KOPT-K1 (cell line): ENCODE results near the gene SNX5.

Experiments used
- H3K27ac ChIP-seq: fragments of 200-600 bp; sonication (generic); 2 replicates; pipeline ENCODE4 v1.5.1; 2016; ENCODE audit warnings: antibody characterized with exemption, mild to moderate bottlenecking, low read depth, low read length; ENCODE audit not compliant: poor library complexity, severe bottlenecking
- H3K36me3 ChIP-seq: fragments of 200-600 bp; sonication (generic); 2 replicates; pipeline ENCODE4 v1.5.1; 2017; ENCODE audit warnings: antibody characterized with exemption, mild to moderate bottlenecking, low read length, moderate library complexity; ENCODE audit not compliant: insufficient read depth
- H3K9me3 ChIP-seq: fragments of 200-600 bp; sonication (generic); 2 replicates; pipeline ENCODE4 v1.5.1; 2017; ENCODE audit warnings: antibody characterized with exemption, low read length, mild to moderate bottlenecking; ENCODE audit not compliant: insufficient read depth, poor library complexity, severe bottlenecking

The SNX5 gene

DNA sequence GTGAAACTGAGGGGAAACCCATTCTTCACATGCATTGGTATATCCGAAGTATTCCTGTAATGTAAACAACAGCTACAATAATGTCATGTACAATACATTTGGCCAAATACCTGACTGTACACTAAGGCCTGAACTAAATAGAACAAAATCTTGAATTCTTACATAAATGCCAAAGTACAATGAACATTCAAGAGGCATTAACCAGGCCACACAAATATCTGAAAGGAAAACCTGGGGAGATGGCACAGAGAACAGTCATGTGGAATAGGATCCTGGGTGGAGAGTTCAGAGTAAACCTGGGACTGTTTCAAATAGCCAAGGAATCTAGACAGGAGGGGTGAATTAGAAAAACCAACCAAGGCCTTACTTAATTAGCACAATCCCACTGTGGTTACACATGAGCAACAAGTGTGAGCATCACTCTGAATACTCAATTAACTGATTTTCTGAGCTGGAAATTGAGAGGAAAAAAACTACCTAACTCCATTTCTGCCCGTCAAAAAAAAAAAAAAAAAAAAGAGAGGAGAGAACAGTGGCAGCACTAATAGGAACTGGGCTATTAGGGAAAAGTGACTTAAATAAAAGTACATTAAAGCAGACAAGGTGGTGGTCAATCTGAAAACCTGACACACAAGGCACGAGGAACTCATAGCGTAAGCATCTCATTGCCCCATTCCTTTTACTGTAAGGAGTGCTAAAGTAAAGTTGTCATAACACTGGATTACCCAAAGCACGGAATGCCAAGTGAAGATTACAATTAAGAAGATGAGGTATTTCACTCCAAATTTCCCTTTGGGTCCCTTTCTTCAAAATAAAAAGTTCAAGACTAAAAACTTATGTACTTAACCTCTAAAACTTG, 10.9 kb downstream of the SNX5 start:
- peaks cover 98% of the 10 kb centered on the region for H3K36me3 ChIP-seq
- H3K9me3 ChIP-seq = no peaks in the 10 kb centered on the region
- H3K27ac ChIP-seq = no peak overlapping the region

DNA sequence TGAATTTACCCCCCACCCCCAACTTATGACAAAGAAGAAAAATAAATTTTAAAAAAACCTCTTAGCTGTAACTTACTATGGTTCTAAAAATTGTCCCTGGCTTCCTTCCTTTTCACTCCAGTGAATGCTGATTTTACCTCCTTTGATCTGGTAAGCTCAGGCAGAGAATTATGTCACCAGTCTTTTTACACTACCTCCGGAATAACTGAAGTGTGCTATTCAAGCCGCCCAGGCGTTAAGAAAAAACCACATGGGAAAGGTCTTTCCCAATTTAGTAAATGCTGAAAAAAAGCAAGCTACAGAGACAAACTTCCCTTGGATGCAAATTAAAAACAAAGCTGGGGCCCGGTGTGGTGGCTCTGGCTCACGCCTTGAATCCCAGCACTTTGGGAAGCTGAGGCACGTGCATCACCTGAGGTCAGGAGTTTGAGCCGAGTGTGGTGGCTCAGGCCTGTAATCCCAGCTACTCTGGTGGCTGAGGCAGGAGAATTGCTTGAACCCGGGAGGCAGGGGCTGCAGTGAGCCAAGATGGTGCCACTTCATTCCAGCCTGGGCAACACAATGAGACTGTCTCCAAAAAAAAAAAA, 12.4 kb downstream of the SNX5 start:
- H3K36me3 ChIP-seq = peaks cover 98% of the 10 kb centered on the region
- H3K27ac ChIP-seq = no peak overlapping the region
- H3K9me3 ChIP-seq = no peaks in the 10 kb centered on the region

DNA sequence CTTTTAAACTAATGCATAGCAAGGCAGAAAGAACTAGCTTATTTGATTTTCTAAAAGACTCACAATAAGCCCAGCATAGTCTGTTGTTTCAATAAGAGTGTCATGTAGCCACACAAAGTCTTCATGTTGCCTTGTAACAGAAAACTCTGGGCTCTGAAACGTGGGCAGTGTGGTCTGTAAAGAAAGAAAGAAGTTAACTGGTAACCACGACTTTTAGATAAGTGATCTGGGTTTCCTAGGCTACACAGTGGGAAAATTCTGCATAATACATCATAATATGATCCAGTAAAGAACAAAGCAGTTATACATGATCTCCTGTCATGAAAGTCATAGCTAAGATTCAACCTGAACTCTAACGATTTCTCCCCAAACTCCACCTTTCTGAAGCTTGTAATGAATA, 13.3 kb downstream of the SNX5 start:
- no peak overlapping the region for H3K27ac ChIP-seq
- H3K9me3 ChIP-seq = no peaks in the 10 kb centered on the region
- H3K36me3 ChIP-seq = peaks cover 98% of the 10 kb centered on the region

DNA sequence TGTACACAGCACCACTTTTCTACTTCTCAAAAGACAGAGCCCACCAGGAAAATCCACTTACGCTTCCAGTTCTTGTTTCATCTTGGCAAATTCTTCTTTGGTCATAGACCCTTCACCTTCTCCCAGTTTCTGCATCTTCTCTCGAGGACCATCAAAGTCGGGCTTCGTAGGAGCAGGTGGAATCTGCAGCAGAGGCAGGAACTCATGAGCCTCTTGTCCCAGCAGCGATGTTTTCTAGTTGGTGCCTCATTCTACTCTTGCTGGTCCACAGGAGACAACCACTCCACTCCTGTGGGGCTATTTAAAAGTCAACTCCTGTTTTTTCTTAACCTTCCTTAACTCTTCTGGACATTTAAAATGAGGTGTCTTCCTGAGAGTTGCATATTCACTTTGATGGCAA, 14.7 kb downstream of the SNX5 start:
- Histone ChIP-seq H3K9me3 (no peaks in the 10 kb centered on the region), H3K36me3 (peaks cover 98% of the 10 kb centered on the region), H3K27ac (no peak overlapping the region)

DNA sequence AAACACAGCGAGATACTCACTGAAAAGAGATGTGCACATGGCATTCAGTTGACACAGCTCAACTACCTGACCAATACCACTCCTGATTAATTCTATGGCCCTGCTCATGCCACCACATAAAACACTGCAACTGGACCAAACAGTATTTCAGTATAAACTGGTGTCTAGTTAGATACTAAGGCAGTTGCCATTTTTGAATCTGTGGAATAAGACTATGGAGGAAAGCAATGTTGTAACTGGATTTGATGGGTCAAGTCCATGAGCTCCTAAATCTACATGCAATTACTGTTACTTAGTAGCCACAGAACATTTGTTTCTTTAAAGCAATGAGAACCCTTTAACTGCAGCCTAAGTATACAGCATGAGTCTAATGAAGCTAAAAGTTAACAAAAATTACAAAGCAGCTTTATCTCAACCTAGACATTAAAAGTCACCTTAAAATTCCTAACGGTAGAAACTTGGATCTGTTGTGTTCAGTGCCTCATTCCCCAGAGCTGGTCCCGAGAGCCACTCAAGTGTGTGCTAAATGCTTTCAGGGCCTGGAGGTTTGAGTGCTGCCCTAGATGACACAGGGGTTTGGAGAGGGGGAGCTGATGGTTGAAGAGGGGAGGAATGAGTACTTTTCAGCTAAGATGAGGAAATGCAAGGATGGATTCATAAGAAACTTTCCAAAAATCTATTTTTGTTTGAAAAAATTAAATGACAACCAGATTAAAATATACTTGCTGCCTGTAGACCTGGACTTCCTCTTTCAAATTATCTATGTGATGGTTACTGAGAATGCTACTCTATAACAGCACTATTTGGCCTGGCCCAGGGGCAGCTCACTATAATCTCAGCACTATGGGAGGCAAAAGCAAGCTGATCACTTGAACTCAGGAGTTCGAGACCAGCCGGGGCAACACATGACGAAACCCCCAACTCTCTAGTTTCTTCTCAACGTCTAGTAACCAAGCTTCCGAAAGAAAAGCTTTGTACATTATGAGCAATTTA, 15.6 kb downstream of the SNX5 start:
- Histone ChIP-seq H3K27ac (no peak overlapping the region), H3K36me3 (peaks cover 99% of the 10 kb centered on the region)

DNA sequence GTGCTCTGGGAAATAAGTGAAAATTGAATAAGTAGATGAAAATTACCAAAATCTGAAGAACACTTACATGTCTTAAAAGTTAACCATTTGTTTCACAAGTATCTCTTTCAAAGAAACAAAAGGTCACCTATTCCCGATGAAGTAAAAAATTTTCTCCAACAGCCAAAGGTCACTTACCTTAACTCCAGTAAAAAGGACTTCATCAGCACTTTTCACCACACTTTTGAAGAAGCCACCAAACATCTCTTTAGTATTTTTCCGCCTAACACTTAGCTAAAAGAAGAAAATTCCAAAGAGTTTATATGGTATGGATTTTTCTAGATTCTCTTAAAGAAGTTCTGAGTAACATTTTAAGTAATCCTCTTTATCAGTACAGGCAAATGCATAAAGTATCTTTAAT, 17.3 kb downstream of the SNX5 start:
- H3K36me3 ChIP-seq = peaks cover 100% of the 10 kb centered on the region
- no peaks in the 10 kb centered on the region for H3K9me3 ChIP-seq
- H3K27ac ChIP-seq = no peak overlapping the region

More for the DNA sequence above, 15.6 kb downstream of the SNX5 start:
- H3K9me3 ChIP-seq = no peaks in the 10 kb centered on the region

DNA sequence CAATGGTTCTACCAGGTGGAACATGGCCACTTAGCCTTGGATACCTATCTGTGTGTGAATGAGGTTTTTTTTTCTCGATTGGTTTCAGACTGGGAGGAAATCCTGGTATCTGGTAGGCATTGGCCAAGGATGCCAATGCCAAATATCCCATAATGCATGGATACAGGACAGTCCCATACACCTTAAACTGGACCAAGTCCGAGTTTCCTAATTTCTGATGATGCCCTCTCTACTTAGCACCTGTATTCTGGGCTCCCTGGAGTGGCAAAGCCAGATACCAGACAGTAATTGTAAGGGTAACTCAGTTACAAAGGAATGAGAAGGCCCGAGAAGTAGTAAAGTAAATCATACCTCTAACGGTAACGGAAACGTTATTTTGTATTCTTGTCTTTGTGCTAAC, 17.9 kb downstream of the SNX5 start:
- Histone ChIP-seq H3K27ac (no peak overlapping the region), H3K9me3 (no peaks in the 10 kb centered on the region), H3K36me3 (peaks cover 100% of the 10 kb centered on the region)

DNA sequence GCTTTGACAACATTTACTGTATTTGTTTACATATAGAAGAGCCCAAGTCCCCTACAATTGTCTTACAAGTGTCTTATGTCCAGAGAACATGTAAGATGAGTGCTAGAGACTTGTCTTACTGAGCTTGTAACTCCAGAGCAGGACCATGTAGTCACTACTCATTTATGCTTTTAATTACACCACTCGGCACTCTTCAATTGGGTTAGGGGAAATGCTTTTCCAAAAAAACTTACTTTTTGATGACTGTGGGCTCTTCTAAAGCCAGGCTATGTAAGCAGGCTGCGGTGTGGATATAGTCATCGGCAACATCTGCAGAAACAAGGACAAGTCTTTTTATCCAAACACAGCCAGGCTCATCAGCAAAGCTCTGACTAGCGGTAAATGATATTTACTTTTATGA, 18.7 kb downstream of the SNX5 start:
- H3K36me3 ChIP-seq = peaks cover 100% of the 10 kb centered on the region
- no peak overlapping the region for H3K27ac ChIP-seq
- no peaks in the 10 kb centered on the region for H3K9me3 ChIP-seq

DNA sequence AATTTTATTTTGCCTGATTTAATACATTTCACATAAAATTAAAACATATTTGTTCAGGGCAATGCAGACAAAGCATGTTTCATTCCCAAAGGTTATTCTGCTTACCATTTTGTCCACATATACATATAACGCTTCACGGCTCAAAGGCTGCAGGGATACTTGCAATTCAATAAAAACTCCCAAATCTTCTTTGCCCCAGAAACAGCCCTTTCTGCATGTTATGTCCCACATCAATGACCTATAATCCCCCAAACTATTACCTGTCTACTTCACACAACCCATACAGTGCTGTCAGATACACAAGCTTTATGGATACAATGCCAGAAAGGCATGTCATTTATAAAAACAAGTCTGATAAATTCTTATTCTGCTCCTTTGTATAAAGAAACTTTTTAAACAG, 20.2 kb downstream of the SNX5 start:
- H3K27ac ChIP-seq = no peak overlapping the region
- H3K9me3 ChIP-seq = no peaks in the 10 kb centered on the region
- H3K36me3 ChIP-seq = peaks cover 100% of the 10 kb centered on the region

DNA sequence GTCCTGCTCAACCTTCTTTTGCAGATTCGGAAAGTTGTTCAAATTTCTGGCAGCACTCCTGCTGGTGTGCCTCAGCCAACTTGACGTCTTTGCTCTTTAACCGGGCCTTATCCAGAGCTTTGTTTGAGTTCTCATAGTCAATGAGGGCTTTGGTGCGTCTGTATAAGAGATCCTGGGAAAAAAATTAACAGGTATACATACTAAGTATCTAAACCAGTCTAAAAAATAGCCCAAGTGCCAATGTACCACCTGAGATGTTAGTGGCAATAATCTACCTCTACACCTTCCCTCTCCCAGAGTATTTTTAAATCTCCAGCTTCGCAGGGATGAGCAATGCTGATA, 21.1 kb downstream of the SNX5 start:
- Histone ChIP-seq H3K36me3 (peaks cover 100% of the 10 kb centered on the region), H3K27ac (no peak overlapping the region), H3K9me3 (no peaks in the 10 kb centered on the region)

DNA sequence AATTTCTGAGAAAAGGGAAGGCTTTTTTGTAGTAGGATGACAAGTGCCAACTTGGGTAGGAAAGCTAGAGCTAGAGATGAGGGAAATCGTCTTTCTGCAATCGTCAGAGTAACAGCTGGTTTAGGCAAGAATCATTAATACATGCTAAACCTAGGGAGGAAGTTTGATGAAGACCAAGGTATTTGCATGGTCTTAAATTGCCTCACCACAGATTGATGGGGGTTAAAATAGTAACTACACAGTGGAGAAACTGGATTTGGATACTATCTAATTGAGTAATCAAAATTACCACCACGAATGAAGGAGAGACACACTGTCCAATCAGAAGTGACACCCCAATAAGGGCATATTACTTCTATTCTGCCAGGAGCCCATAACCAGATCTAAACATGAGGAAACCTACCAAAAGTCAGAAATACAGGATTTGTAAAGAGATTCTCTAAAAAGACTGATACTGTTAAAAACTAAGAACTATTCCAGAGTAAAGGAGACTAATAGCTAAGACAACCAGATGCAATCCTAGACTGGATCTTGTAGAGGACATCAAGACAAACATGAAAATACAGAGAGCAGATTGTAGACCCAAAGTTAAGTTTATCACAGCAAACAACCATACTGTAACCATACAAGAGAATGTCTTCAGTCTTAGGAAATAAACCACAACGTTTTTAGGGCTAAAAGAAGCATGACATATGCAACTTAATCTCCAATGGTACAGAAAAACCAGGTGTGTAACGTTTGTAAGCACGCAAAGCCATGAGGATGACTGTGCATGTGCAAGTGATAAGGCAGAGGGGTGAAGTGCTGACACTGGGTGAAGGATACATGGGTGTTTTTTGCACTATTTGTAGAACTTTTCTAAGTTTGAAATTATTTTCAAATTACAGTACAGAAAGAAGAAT, 21.8 kb downstream of the SNX5 start:
- no peak overlapping the region for H3K27ac ChIP-seq
- no peaks in the 10 kb centered on the region for H3K9me3 ChIP-seq
- H3K36me3 ChIP-seq = peaks cover 100% of the 10 kb centered on the region

DNA sequence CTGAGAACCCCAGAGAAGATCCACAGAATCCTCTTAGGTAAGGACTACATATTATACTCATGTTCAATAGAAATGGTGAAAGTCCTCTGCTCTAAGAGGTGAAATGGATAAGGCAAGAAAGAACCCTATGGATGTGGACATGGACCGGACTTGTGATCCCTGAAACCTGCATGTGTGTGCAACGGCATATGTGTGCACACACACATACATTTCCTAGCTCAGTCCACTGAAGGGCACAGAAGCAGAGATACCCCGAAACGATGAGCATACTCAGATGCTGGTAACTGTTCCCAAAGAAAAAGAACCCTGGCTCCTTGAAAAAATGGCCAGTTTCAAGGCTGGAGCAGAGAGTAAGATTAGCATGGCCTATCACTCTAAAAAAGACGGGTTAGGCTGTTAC, 22.6 kb downstream of the SNX5 start:
- H3K36me3 ChIP-seq = peaks cover 100% of the 10 kb centered on the region
- no peaks in the 10 kb centered on the region for H3K9me3 ChIP-seq
- H3K27ac ChIP-seq = no peak overlapping the region

DNA sequence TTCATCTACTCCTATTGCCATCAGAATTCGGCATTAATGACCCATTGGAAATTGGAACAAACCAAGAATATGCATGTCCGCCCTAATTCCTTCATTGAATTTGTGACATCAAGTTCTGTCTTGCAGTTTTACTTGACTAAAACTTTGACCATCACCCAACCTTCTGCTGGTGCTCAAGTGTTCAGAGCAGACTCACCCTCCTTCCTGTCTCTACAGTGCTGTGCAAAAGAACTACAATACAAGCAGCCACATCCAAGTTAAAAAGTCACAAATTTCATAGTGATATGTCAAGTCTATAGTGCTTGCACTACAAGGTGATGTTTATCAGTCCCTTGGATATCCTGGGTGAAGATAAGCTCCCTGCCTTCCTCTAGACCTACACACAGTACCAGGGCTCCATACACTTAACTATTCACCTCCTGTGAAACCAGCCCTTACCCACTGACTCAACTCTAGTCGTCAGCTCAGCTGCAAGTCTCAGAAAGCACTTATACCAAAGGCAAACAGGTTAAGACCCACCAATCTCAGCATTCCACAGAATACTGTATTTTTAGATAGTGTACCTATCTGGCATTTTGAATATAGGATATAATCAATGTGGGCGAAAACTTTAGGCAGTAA, 23.6 kb downstream of the SNX5 start:
- Histone ChIP-seq H3K27ac (no peak overlapping the region), H3K9me3 (no peaks in the 10 kb centered on the region), H3K36me3 (peaks cover 100% of the 10 kb centered on the region)

DNA sequence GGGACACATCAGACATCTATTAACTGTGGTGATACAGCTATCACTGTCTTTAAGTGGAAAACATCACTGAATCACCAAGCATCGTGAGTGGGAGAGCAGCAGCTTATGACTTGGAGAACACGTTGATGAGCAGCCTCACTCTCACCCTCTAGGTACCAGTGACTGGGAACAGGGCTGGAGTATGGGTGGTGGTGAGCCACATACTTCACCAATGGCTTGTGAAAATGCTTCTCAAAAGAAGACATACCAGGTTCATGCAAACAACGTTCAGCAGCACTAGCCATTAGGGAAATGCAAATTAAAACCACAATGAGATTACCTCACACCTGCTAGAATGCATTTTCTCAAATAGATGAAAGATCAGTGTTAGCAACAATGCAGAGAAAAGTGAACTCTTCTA, 25.3 kb downstream of the SNX5 start:
- H3K27ac ChIP-seq = no peak overlapping the region
- no peaks in the 10 kb centered on the region for H3K9me3 ChIP-seq
- peaks cover 94% of the 10 kb centered on the region for H3K36me3 ChIP-seq
